HepG2 (cell line): ENCODE measurements around the gene STK24.

Source experiments
- SMAD1 ChIP-seq: sonication (generic); formaldehyde crosslinking; IDR thresholded peaks from 2 replicates; pipeline ENCODE4 v1.4.0; 2020; ENCODE audit warnings: missing genetic modification reagents, low read depth, mild to moderate bottlenecking, borderline replicate concordance
- ZNF788 ChIP-seq: sonication (generic); formaldehyde crosslinking; IDR thresholded peaks from 2 replicates; pipeline ENCODE4 v1.5.0; 2020; ENCODE audit warnings: mild to moderate bottlenecking, missing genetic modification reagents, borderline replicate concordance

- TF ChIP-seq ZNF788 (CRISPR knock-in tag) (no peak), SMAD1 (CRISPR knock-in tag) (no peak)
Observed at GRCh38 chr13:98476538-98476966, 100.4 kb downstream of the STK24 start.
